ENCODE measurements around the gene ZBTB20.

GRCh38 chr3:114669614-114670013 lies 477.5 kb downstream of the ZBTB20 start:
- TF ChIP-seq CTCF (IDR thresholded peaks at IDR 0.05), result no peak
- no peak for TF ChIP-seq POLR2AphosphoS5 (IDR thresholded peaks at IDR 0.05)
- no peak for TF ChIP-seq POLR2A (IDR thresholded peaks at IDR 0.05; ENCODE audit: low read depth)
- no peak for TF ChIP-seq EP300 (IDR thresholded peaks at IDR 0.05)

All from esophagus muscularis mucosa (tissue), 4 donors.